Liver (tissue), 9 donors: ENCODE results near the gene BEST1. TPM values are rescaled to one million over a fixed set of nuclear protein-coding genes. Genes with fewer than 3 reads are reported as not detected.

Source experiments
- DNase-seq: peaks from one replicate; pipeline ENCODE4 v3.0.0-alpha.2; 2017; ENCODE audit warnings: low spot score
- H3K27ac ChIP-seq, 2 donors: one replicate each; pipeline ENCODE4 v1.7.0; 2013; ENCODE audit warnings: inconsistent platforms in 2 of 2, low read length in 2 of 2, control low read depth in 1 of 2, low read depth in 1 of 2, mild to moderate bottlenecking in 1 of 2
- H3K27me3 ChIP-seq, 4 donors: one replicate each; pipeline versions ENCODE4 v1.6.1 to v1.7.0; 2013; ENCODE audit warnings: low read length in 3 of 4, inconsistent platforms in 1 of 4, mild to moderate bottlenecking in 1 of 4, moderate library complexity in 1 of 4; ENCODE audit not compliant: control insufficient read depth in 4 of 4, insufficient read depth in 4 of 4
- H3K36me3 ChIP-seq, 4 donors: one replicate each; pipeline versions ENCODE4 v1.6.1 to v1.7.0; 2013; ENCODE audit warnings: low read length in 3 of 4, mild to moderate bottlenecking in 3 of 4, low read depth in 1 of 4, moderate library complexity in 1 of 4; ENCODE audit not compliant: control insufficient read depth in 4 of 4, insufficient read depth in 3 of 4
- H3K4me1 ChIP-seq, 4 donors: one replicate each; pipeline versions ENCODE4 v1.6.1 to v1.7.0; 2013; ENCODE audit warnings: low read length in 3 of 4, mild to moderate bottlenecking in 3 of 4, moderate library complexity in 1 of 4; ENCODE audit not compliant: control insufficient read depth in 4 of 4, insufficient read depth in 4 of 4
- H3K4me3 ChIP-seq, 3 donors: one replicate each; pipeline versions ENCODE4 v1.6.1 to v1.7.0; 2013; ENCODE audit warnings: low read length in 3 of 3, control low read depth in 1 of 3, low read depth in 1 of 3, mild to moderate bottlenecking in 1 of 3
- H3K9ac ChIP-seq, 2 donors: one replicate each; pipeline ENCODE4 v1.7.0; 2013; ENCODE audit warnings: low read length in 2 of 2, mild to moderate bottlenecking in 2 of 2, moderate library complexity in 2 of 2, control low read depth in 1 of 2, low read depth in 1 of 2
- H3K9me3 ChIP-seq, 4 donors: one replicate each; pipeline versions ENCODE4 v1.6.1 to v1.7.0; 2013; ENCODE audit warnings: low read length in 3 of 4; ENCODE audit not compliant: control insufficient read depth in 4 of 4
- EGR1 ChIP-seq, 2 donors: IDR thresholded peaks; 2 replicates each; pipeline ENCODE4 v1.6.1; 2016 to 2018; ENCODE audit warnings: antibody characterized with exemption in 2 of 2, low read depth in 2 of 2
- FOXA1 ChIP-seq: IDR thresholded peaks from 2 replicates; pipeline ENCODE4 v1.6.1; 2016; ENCODE audit warnings: antibody characterized with exemption
- HNF4G ChIP-seq: IDR thresholded peaks from 2 replicates; pipeline ENCODE4 v1.6.1; 2016; ENCODE audit warnings: antibody characterized with exemption
- NR2F2 ChIP-seq: IDR thresholded peaks from 2 replicates; pipeline ENCODE4 v1.6.1; 2016; ENCODE audit warnings: antibody characterized with exemption
- RXRA ChIP-seq, 2 donors: IDR thresholded peaks; 2 replicates each; pipeline ENCODE4 v1.6.1; 2017 to 2018; ENCODE audit warnings: antibody characterized with exemption in 2 of 2, mild to moderate bottlenecking in 1 of 2
- TAF1 ChIP-seq: conservative IDR thresholded peaks from 2 replicates; pipeline ENCODE4 v1.6.1; 2016; ENCODE audit warnings: antibody characterized with exemption, mild to moderate bottlenecking
- WGBS: extraction: QIAGEN DNeasy Blood & Tissue Kit; methylation state at CpG from one replicate; pipeline ENCODE4 v1.1.7; 2013; 5-methylcytosine and 5-hydroxymethylcytosine counted together
- polyA plus RNA-seq, 2 donors: library from polyadenylated mRNA; stranded (reverse) in 1 of 2; unstranded in 1 of 2; fragments of 200-250 nt in 1 of 2; fragments of >200 nt in 1 of 2; fragmentation: Nextera tagmentation in 1 of 2; extraction: Ambion mirVana in 1 of 2; gene quantifications; one replicate each; pipeline versions ENCODE4 v1.2.1 to v1.2.3, GENCODE V29; 2013 to 2015
- total RNA-seq, 2 donors: library from RNA; depleted of rRNA; stranded (reverse); fragments of >200 nt; gene quantifications; one replicate each; pipeline ENCODE4 v1.2.3, GENCODE V29; 2014
- TF ChIP-seq, protein P1 (sequence below): IDR thresholded peaks from 2 replicates; pipeline ENCODE4 v1.6.1; 2016; ENCODE audit warnings: antibody characterized with exemption, mild to moderate bottlenecking
- donor health status: healthy.
- donor health status: healthy.
- donor health status: healthy.
- donor health status: healthy.
- donor health status: healthy.

Gene BEST1
- total and polyA plus RNA-seq, 4 donors = 0.22 to 1.6 (median 1.1) TPM

DNA sequence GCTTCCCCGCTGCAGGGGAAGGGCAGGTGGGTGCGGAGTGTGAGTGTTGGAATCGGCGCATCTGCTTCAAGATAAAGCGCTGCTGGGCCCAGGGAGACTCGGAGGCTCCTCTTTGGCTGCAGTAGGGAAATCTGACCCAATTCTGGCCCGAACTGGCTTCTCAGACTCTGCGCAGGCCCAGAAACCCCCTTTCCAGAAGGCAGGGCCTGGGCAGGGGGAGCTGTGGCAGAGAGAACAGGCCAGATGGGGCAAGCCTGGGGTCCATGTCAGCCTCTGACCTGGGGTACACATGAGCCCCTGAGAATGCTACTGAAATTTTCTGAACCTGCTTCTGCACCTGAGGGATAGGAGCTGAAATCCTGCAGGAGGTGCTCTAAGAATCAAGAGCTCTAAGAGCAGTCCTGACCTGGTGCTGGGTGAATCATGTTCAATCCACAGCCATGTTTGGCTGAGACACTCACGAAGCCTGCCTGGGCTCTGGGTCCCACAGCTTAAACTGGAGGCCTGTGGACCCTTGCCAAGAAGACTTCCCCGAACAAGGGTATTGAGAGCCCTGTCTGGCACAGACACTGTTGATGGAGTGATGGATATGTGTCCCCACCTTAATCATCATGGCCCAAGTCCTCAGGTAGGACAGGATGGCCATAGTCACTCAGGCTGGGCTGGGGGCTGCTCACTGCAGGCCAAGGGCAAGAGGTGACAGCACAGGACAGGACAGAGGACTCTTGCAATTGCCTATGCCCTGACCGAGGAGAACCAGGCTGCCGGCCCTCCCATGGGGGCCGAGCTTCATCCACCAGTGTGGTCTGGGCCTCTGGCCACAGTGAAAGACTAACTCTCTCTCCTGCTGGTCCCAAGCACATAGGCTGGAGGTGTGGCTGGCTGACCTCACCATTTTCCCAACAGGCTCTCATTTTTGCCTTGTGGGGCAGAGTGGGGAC, 39.7 kb upstream of the BEST1 start:
- no peak overlapping the region for H3K4me3 ChIP-seq
- H3K9ac ChIP-seq = no peak overlapping the region
- TF ChIP-seq EGR1 (IDR thresholded peaks at IDR 0.05; ENCODE audit: low read depth in 2 of 2) (no peak), FOXA1 (no peak)
- DNase-seq = no peak
- H3K27ac ChIP-seq = no peak overlapping the region
- H3K36me3 ChIP-seq = no peaks in the 10 kb centered on the region
- H3K4me1 ChIP-seq = peaks cover 0 to 10% (median 0%) of the 10 kb centered on the region in 4 donors
- H3K27me3 ChIP-seq = no peaks in the 10 kb centered on the region
- WGBS = 90% methylated on average over 13 of the region's 13 CpGs
- no peaks in the 10 kb centered on the region for H3K9me3 ChIP-seq

DNA sequence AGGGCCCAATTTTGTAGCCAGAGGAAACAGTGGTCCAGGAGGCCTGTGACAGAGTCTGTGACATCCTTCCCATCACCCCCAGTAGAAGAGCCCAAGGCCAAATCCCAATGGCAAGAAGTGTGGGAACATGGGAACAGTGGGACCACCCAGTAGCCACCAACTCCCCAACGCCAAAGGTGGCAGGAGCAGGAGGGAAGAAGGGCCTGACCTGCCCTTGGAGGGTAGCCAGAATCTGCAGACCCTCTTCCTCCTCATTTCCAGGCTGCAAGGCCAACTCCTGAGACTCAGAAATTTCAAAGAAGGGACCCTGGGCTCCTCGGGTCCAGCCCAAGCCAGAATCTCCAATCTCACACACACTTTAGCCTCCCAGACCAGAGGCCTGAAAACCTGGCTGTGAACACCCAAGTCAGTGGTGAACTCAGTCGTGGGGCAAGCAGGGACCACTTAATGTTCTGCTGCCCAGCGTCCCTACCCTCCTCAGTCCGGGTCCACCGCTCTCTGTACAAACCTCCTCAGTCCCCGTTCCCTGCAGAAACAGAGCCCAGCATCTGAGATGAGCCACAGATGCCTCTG, 38.9 kb upstream of the BEST1 start:
- Histone ChIP-seq H3K9me3 (no peaks in the 10 kb centered on the region), H3K9ac (no peak overlapping the region), H3K4me1 (peaks cover 0 to 10% (median 0%) of the 10 kb centered on the region in 4 donors), H3K36me3 (no peaks in the 10 kb centered on the region), H3K27me3 (no peaks in the 10 kb centered on the region), H3K27ac (no peak overlapping the region), H3K4me3 (no peak overlapping the region)
- no peak for TF ChIP-seq NR2F2
- TF ChIP-seq TAF1 = no peak
- TF ChIP-seq RXRA (IDR thresholded peaks at IDR 0.05) = no peak
- peak; percentile 26 for DNase-seq
- 76% methylated on average over 7 of the region's 7 CpGs for WGBS

DNA sequence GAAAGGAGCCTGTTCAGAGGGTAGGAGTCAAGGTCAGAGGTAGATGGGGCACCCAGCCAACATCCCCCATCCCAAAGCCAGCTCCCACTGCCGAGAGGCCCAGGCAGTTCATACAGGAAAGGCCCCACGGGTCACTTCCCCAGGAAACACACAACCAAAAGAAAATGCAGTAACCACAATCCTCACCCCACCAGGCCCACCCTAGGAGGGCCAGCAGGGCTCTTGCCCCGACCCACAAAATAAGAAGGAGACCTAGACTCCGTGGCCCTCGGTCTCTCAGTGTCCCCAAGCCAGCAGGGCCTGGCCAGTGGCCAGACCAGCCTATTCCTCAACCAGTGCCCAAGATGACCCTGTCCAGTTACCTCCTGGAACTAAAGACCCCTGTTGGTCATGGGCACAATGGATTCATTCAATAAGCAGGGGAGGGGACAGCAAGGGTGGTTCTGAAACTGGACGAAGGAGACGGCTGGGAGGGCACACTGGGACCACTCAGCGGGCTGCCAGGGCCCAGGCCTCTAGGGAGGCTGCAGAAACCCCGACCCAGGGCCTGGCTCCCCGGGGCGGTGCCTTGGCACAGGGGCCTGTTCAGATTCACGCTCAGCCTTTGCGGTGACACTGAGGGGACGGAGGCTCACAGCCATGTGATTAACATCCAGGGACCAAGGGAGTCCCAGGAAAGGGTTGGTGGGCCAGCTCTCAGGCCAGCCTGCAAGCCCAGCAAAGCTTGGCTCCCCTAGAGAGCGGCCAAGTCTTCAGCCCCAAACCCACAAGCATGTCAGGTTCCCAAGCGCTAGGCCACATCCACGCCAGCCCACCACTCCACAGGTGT, 38.2 kb upstream of the BEST1 start:
- 80% methylated on average over 17 of the region's 17 CpGs for WGBS
- H3K9me3 ChIP-seq = no peaks in the 10 kb centered on the region
- no peak overlapping the region for H3K4me3 ChIP-seq
- H3K36me3 ChIP-seq = no peaks in the 10 kb centered on the region
- H3K9ac ChIP-seq = no peak overlapping the region
- TF ChIP-seq HNF4G (no peak), RXRA (IDR thresholded peaks at IDR 0.05) (no peak), NR2F2 (peak; percentile 60)
- TF ChIP-seq, protein P1, sequence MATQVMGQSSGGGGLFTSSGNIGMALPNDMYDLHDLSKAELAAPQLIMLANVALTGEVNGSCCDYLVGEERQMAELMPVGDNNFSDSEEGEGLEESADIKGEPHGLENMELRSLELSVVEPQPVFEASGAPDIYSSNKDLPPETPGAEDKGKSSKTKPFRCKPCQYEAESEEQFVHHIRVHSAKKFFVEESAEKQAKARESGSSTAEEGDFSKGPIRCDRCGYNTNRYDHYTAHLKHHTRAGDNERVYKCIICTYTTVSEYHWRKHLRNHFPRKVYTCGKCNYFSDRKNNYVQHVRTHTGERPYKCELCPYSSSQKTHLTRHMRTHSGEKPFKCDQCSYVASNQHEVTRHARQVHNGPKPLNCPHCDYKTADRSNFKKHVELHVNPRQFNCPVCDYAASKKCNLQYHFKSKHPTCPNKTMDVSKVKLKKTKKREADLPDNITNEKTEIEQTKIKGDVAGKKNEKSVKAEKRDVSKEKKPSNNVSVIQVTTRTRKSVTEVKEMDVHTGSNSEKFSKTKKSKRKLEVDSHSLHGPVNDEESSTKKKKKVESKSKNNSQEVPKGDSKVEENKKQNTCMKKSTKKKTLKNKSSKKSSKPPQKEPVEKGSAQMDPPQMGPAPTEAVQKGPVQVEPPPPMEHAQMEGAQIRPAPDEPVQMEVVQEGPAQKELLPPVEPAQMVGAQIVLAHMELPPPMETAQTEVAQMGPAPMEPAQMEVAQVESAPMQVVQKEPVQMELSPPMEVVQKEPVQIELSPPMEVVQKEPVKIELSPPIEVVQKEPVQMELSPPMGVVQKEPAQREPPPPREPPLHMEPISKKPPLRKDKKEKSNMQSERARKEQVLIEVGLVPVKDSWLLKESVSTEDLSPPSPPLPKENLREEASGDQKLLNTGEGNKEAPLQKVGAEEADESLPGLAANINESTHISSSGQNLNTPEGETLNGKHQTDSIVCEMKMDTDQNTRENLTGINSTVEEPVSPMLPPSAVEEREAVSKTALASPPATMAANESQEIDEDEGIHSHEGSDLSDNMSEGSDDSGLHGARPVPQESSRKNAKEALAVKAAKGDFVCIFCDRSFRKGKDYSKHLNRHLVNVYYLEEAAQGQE = peak; percentile 25
- H3K27ac ChIP-seq = no peak overlapping the region
- peak; percentile 32 for DNase-seq
- peaks cover 0 to 10% (median under 1%) of the 10 kb centered on the region in 4 donors for H3K4me1 ChIP-seq
- no peaks in the 10 kb centered on the region for H3K27me3 ChIP-seq
